ENCODE results near the gene GPR146.

GRCh38 chr7:1054861-1055450 lies 10.6 kb downstream of the GPR146 start:
- TF ChIP-seq RARB (CRISPR knock-in tag; IDR thresholded peaks at IDR 0.05) (no peak), CSDC2 (CRISPR knock-in tag; IDR thresholded peaks at IDR 0.05) (no peak), TCF4 (CRISPR knock-in tag; IDR thresholded peaks at IDR 0.05; ENCODE audit: borderline replicate concordance) (peak; percentile 17; the same call in 1 of the 2 replicates), ZFP3 (CRISPR knock-in tag; IDR thresholded peaks at IDR 0.05) (no peak)
- TF ChIP-seq, protein P1, sequence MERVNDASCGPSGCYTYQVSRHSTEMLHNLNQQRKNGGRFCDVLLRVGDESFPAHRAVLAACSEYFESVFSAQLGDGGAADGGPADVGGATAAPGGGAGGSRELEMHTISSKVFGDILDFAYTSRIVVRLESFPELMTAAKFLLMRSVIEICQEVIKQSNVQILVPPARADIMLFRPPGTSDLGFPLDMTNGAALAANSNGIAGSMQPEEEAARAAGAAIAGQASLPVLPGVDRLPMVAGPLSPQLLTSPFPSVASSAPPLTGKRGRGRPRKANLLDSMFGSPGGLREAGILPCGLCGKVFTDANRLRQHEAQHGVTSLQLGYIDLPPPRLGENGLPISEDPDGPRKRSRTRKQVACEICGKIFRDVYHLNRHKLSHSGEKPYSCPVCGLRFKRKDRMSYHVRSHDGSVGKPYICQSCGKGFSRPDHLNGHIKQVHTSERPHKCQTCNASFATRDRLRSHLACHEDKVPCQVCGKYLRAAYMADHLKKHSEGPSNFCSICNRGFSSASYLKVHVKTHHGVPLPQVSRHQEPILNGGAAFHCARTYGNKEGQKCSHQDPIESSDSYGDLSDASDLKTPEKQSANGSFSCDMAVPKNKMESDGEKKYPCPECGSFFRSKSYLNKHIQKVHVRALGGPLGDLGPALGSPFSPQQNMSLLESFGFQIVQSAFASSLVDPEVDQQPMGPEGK (CRISPR knock-in tag; IDR thresholded peaks at IDR 0.05; ENCODE audit: borderline replicate concordance), result no peak
